Cardiac muscle cell (in vitro differentiated cells and primary cell): ENCODE data around the gene MTFMT. TPM values are rescaled to one million over a fixed set of nuclear protein-coding genes. Genes with fewer than 3 reads are reported as not detected.
"Not testable (repeated sequence)": the region's sequence is repeated elsewhere in the genome, so short reads cannot be mapped to it uniquely, and the experiment has no call there.

Experiments
- DNase-seq, 2 donors: peaks; one replicate each; pipeline versions ENCODE4 v3.0.0 to v3.0.0-alpha.2; 2010 to 2017; ENCODE audit warnings: low read depth in 1 of 2, low spot score in 1 of 2
- H3K27ac ChIP-seq: fragments of 200-600 bp; sonication (generic); 2 replicates; pipeline ENCODE4 v1.5.1; 2016
- H3K27me3 ChIP-seq: fragments of 200-600 bp; sonication (generic); 2 replicates; pipeline ENCODE4 v1.6.0; 2016; ENCODE audit warnings: control low read depth
- H3K36me3 ChIP-seq: fragments of 200-600 bp; sonication (generic); 2 replicates; pipeline ENCODE4 v1.5.1; 2016; ENCODE audit warnings: control low read depth
- H3K4me1 ChIP-seq: fragments of 200-600 bp; sonication (generic); 2 replicates; pipeline ENCODE4 v1.8.1; 2017; ENCODE audit warnings: low read depth, mild to moderate bottlenecking, mixed run types
- H3K4me3 ChIP-seq: fragments of 200-600 bp; sonication (generic); 2 replicates; pipeline ENCODE4 v1.5.1; 2016; ENCODE audit warnings: mild to moderate bottlenecking
- H3K9me3 ChIP-seq: fragments of 200-600 bp; sonication (generic); 2 replicates; pipeline ENCODE4 v1.5.1; 2017; ENCODE audit warnings: low read depth, mild to moderate bottlenecking, control low read depth
- polyA plus RNA-seq: library from polyadenylated mRNA; unstranded; fragments of >200 nt; fragmentation: Nextera tagmentation; extraction: Ambion mirVana; gene quantifications from 2 replicates; pipeline ENCODE4 v1.2.1, GENCODE V29; 2016
- total RNA-seq: library from RNA; depleted of rRNA; stranded (reverse); fragments of >200 nt; gene quantifications from 2 replicates; pipeline ENCODE4 v1.2.3, GENCODE V29; 2016
- TF ChIP-seq, protein P1 (sequence below): IDR thresholded peaks from 2 replicates; pipeline ENCODE4 v1.5.1; 2012; ENCODE audit warnings: low read depth, mild to moderate bottlenecking, low read length

MTFMT gene
- total and polyA plus RNA-seq, 2 experiments from 2014 or later, result 26.6 to 53.5 TPM

GRCh38 chr15:65048241-65048640, 18.8 kb upstream of the MTFMT start:
- Histone ChIP-seq H3K27ac (no peak overlapping the region), H3K27me3 (no peaks in the 10 kb centered on the region), H3K36me3 (no peaks in the 10 kb centered on the region), H3K4me1 (peaks cover 7% of the 10 kb centered on the region), H3K4me3 (no peak overlapping the region), H3K9me3 (no peaks in the 10 kb centered on the region)
- DNase-seq, result no peak
- TF ChIP-seq, protein P1, sequence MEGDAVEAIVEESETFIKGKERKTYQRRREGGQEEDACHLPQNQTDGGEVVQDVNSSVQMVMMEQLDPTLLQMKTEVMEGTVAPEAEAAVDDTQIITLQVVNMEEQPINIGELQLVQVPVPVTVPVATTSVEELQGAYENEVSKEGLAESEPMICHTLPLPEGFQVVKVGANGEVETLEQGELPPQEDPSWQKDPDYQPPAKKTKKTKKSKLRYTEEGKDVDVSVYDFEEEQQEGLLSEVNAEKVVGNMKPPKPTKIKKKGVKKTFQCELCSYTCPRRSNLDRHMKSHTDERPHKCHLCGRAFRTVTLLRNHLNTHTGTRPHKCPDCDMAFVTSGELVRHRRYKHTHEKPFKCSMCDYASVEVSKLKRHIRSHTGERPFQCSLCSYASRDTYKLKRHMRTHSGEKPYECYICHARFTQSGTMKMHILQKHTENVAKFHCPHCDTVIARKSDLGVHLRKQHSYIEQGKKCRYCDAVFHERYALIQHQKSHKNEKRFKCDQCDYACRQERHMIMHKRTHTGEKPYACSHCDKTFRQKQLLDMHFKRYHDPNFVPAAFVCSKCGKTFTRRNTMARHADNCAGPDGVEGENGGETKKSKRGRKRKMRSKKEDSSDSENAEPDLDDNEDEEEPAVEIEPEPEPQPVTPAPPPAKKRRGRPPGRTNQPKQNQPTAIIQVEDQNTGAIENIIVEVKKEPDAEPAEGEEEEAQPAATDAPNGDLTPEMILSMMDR, result no peak

GRCh38 chr15:65044724-65045481, 15.5 kb upstream of the MTFMT start, which contains the start of gene SLC51B:
Gene SLC51B, plus strand, starts transcription at chr15:65045387. Its CDS starts 4,618 bp downstream, at chr15:65050005.
- peak within 1 kb of the TSS; percentile 1 for H3K27ac ChIP-seq

GRCh38 chr15:65044218-65044617, 14.8 kb upstream of the MTFMT start:
- not testable (repeated sequence) for H3K27ac ChIP-seq, H3K9me3 ChIP-seq, H3K4me1 ChIP-seq, H3K27me3 ChIP-seq, H3K36me3 ChIP-seq, DNase-seq, H3K4me3 ChIP-seq

More at GRCh38 chr15:65044724-65045481, 15.5 kb upstream of the MTFMT start, which contains the start of gene SLC51B:
- Histone ChIP-seq H3K4me3 (no peak within 1 kb of the TSS), H3K9me3 (no peaks in the 10 kb centered on the region), H3K4me1 (peaks cover 7% of the 10 kb centered on the region), H3K27me3 (no peaks in the 10 kb centered on the region), H3K36me3 (no peaks in the 10 kb centered on the region)
- TF ChIP-seq, protein P1, result no peak
- peak in 1 of 2 donors; percentile 56 for DNase-seq

GRCh38 chr15:65042776-65043327, 13.4 kb upstream of the MTFMT start:
- Histone ChIP-seq H3K27ac (no peak overlapping the region), H3K4me3 (no peak overlapping the region), H3K27me3 (no peaks in the 10 kb centered on the region), H3K9me3 (no peaks in the 10 kb centered on the region), H3K4me1 (peaks cover 7% of the 10 kb centered on the region), H3K36me3 (no peaks in the 10 kb centered on the region)
- DNase-seq, result no peak
- TF ChIP-seq, protein P1, result no peak

GRCh38 chr15:65041787-65042186, 12.3 kb upstream of the MTFMT start:
- TF ChIP-seq, protein P1, result no peak

DNA sequence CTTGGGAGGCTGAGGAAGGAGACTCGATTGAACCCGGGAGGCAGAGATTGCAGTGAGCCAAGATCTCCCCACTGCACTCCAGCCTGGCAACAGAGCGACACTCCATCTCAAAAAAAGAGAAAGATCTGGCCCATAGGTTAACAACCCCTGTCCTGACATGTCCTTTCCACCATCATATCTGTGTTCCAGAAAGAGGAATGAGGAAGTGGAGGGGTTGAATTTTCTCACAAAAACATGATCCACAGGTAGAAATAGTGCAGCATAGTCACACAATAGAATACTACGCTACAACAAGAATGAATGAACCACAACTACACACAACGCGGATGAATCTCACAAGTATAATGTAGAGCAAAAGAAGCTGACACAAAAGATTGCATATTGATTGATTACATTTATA, 11.0 kb upstream of the MTFMT start:
- H3K4me3 ChIP-seq, result no peak overlapping the region
- no peaks in the 10 kb centered on the region for H3K36me3 ChIP-seq
- H3K27me3 ChIP-seq, result no peaks in the 10 kb centered on the region
- TF ChIP-seq, protein P1, result no peak
- H3K27ac ChIP-seq, result no peak overlapping the region
- no peak for DNase-seq
- no peaks in the 10 kb centered on the region for H3K9me3 ChIP-seq
- peaks cover 5% of the 10 kb centered on the region for H3K4me1 ChIP-seq

More at GRCh38 chr15:65041787-65042186, 12.3 kb upstream of the MTFMT start:
- Histone ChIP-seq H3K27me3 (no peaks in the 10 kb centered on the region), H3K4me3 (no peak overlapping the region), H3K9me3 (no peaks in the 10 kb centered on the region), H3K4me1 (peaks cover 7% of the 10 kb centered on the region), H3K36me3 (no peaks in the 10 kb centered on the region), H3K27ac (no peak overlapping the region)
- no peak for DNase-seq
